SK-N-SH (cell line): Measurements from ENCODE around the gene MYO7A. TPM values are rescaled to one million over a fixed set of nuclear protein-coding genes. Genes with fewer than 3 reads are reported as not detected.

Source experiments
- CTCF ChIA-PET: fragments of 300-600, 350-600 bp; formaldehyde crosslinking; extraction: SDS; loops from one replicate; lab custom pipeline; 2021; lab: Yijun Ruan, JAX
- POLR2A ChIA-PET: fragments of 350-600 bp; sonication (Branson Sonifier 250); formaldehyde crosslinking; extraction: SDS; loops from one replicate; lab custom pipeline; 2020; ENCODE audit warnings: antibody characterized with exemption, inconsistent platforms; lab: Yijun Ruan, JAX
- DNase-seq: peaks from one replicate; pipeline ENCODE4 v3.0.0; 2012
- H2AFZ ChIP-seq: fragments of 200-600 bp; sonication (generic); 2 replicates; pipeline ENCODE4 v1.8.1; 2016; ENCODE audit warnings: antibody characterized with exemption, mild to moderate bottlenecking, low read depth
- H3F3A ChIP-seq: fragments of 200-600 bp; sonication (generic); replicated peaks from 2 replicates; pipeline ENCODE3; 2016; ENCODE audit warnings: antibody characterized with exemption, mild to moderate bottlenecking; ENCODE audit not compliant: insufficient read depth
- H3K27ac ChIP-seq, 2 experiments: fragments of 200-500 bp in 1 of 2; fragments of 200-600 bp in 1 of 2; sonication (Bioruptor generic) in 1 of 2; sonication (generic), shearing (Covaris generic) in 1 of 2; 2 replicates each; pipeline versions ENCODE4 v1.5.1 to v1.6.1; 2014 to 2016; ENCODE audit warnings: low read depth in 2 of 2, inconsistent platforms in 1 of 2, low read length in 1 of 2, mild to moderate bottlenecking in 1 of 2, mixed read lengths in 1 of 2
- H3K27me3 ChIP-seq: fragments of 200-600 bp; sonication (generic), shearing (Covaris generic); 2 replicates; pipeline ENCODE4 v1.6.1; 2016; ENCODE audit warnings: mixed run types; ENCODE audit not compliant: insufficient read depth
- H3K36me3 ChIP-seq, 2 experiments: fragments of 200-500 bp in 1 of 2; fragments of 200-600 bp in 1 of 2; sonication (Bioruptor generic) in 1 of 2; sonication (generic) in 1 of 2; replicated peaks in 1 of 2; 2 replicates each; pipeline versions ENCODE3 to v1.5.1; 2014 to 2016; ENCODE audit warnings: low read length in 1 of 2, mild to moderate bottlenecking in 1 of 2; ENCODE audit not compliant: insufficient read depth in 2 of 2, control insufficient read depth in 1 of 2
- H3K4me1 ChIP-seq, 2 experiments: fragments of 200-500 bp in 1 of 2; fragments of 200-600 bp in 1 of 2; sonication (Bioruptor generic) in 1 of 2; sonication (generic), shearing (Covaris generic) in 1 of 2; 2 replicates each; pipeline versions ENCODE4 v1.5.1 to v1.6.1; 2014 to 2016; ENCODE audit warnings: low read depth in 1 of 2, low read length in 1 of 2, mixed run types in 1 of 2; ENCODE audit not compliant: insufficient read depth in 2 of 2, control insufficient read depth in 1 of 2
- H3K4me2 ChIP-seq: fragments of 200-600 bp; sonication (generic), shearing (Covaris generic); 2 replicates; pipeline ENCODE4 v1.6.1; 2017; ENCODE audit warnings: mixed run types
- H3K4me3 ChIP-seq, 2 experiments: fragments of 200-500 bp in 1 of 2; fragments of 200-600 bp in 1 of 2; sonication (Bioruptor generic) in 1 of 2; sonication (generic), shearing (Covaris generic) in 1 of 2; 2 replicates each; pipeline versions ENCODE4 v1.5.1 to v1.8.1; 2014 to 2016; ENCODE audit warnings: low read depth in 2 of 2, inconsistent platforms in 1 of 2, low read length in 1 of 2, mild to moderate bottlenecking in 1 of 2, mixed read lengths in 1 of 2, moderate library complexity in 1 of 2
- H3K79me2 ChIP-seq: fragments of 200-600 bp; sonication (generic); 2 replicates; pipeline ENCODE4 v1.8.1; 2017; ENCODE audit warnings: mild to moderate bottlenecking; ENCODE audit not compliant: insufficient read depth
- H3K9ac ChIP-seq: fragments of 200-600 bp; sonication (generic); 2 replicates; pipeline ENCODE4 v1.6.1; 2017; ENCODE audit warnings: mixed run types
- H3K9me2 ChIP-seq: fragments of 200-600 bp; sonication (generic); 2 replicates; pipeline ENCODE4 v1.6.1; 2017; ENCODE audit warnings: mixed run types
- H3K9me3 ChIP-seq: fragments of 200-600 bp; sonication (generic); 2 replicates; pipeline ENCODE4 v1.6.1; 2017; ENCODE audit warnings: mixed run types, mild to moderate bottlenecking, moderate library complexity
- H4K20me1 ChIP-seq: fragments of 200-600 bp; sonication (generic); 2 replicates; pipeline ENCODE4 v1.6.1; 2017; ENCODE audit warnings: mild to moderate bottlenecking, mixed run types; ENCODE audit not compliant: insufficient read depth
- CTCF ChIP-seq: fragments of 200-600 bp; sonication (generic); IDR thresholded peaks from 2 replicates; pipeline ENCODE4 v1.6.1; 2017; ENCODE audit warnings: antibody characterized with exemption, mild to moderate bottlenecking, moderate library complexity
- FOXJ3 ChIP-seq: sonication (generic); formaldehyde crosslinking; IDR thresholded peaks from 2 replicates; pipeline ENCODE4 v1.5.1; 2020; ENCODE audit warnings: mild to moderate bottlenecking, missing genetic modification reagents
- MXI1 ChIP-seq: IDR thresholded peaks from 2 replicates; pipeline ENCODE4 v1.6.1; 2012; ENCODE audit warnings: mild to moderate bottlenecking, low read depth, low read length, improper control_type of control experiment
- PBX3 ChIP-seq: IDR thresholded peaks from 2 replicates; pipeline ENCODE4; 2012
- POLR2AphosphoS5 ChIP-seq: IDR thresholded peaks from 2 replicates; pipeline ENCODE4 v1.6.1; 2012; ENCODE audit warnings: low read depth, low read length
- RAD21 ChIP-seq: IDR thresholded peaks from 2 replicates; pipeline ENCODE4 v1.6.1; 2012; ENCODE audit warnings: mild to moderate bottlenecking, low read length
- SIN3A ChIP-seq: IDR thresholded peaks from 2 replicates; pipeline ENCODE4 v1.6.1; 2012; ENCODE audit warnings: low read depth, mild to moderate bottlenecking, low read length, moderate library complexity, borderline replicate concordance
- SMC3 ChIP-seq: IDR thresholded peaks from 2 replicates; pipeline ENCODE4 v1.6.1; 2012; ENCODE audit warnings: low read depth, low read length, improper control_type of control experiment
- YY1 ChIP-seq: IDR thresholded peaks from 2 replicates; pipeline ENCODE4 v1.4.0; 2012; ENCODE audit warnings: low read depth, mild to moderate bottlenecking
- WGBS: methylation state at CpG from one replicate; pipeline ENCODE4 v1.1.6; 2017; ENCODE audit warnings: low lambda C conversion rate; 5-methylcytosine and 5-hydroxymethylcytosine counted together
- polyA plus RNA-seq, 3 experiments: library from polyadenylated mRNA; depleted of rRNA; stranded (reverse); fragments of >200 nt; gene quantifications; 2 replicates each; pipeline ENCODE4 v1.2.3, GENCODE V29; 2012

The MYO7A gene
- polyA plus RNA-seq, 1 of the 3 experiments (the other 2 are of a cell fraction), result 0.08 TPM

- no peak overlapping the region for H3K9ac ChIP-seq
These were observed 673 bp upstream of the MYO7A start for GRCh38 chr11:77127235-77127911.

More at GRCh38 chr11:77127235-77127911, 673 bp upstream of the MYO7A start:
- H3F3A ChIP-seq, result no peaks in the 10 kb centered on the region
- peak; percentile 89 for DNase-seq
- no peaks in the 10 kb centered on the region for H3K9me3 ChIP-seq
- H4K20me1 ChIP-seq, result no peaks in the 10 kb centered on the region
- H3K27me3 ChIP-seq, result no peaks in the 10 kb centered on the region
- H3K4me1 ChIP-seq, result peaks cover 0 to 42% of the 10 kb centered on the region in 2 experiments; a peak in 2 of 4 replicates
- no peaks in the 10 kb centered on the region for H3K79me2 ChIP-seq
- H3K9me2 ChIP-seq, result no peaks in the 10 kb centered on the region
- H3K36me3 ChIP-seq, result peaks cover 0 to 12% of the 10 kb centered on the region in 2 experiments
- H3K4me2 ChIP-seq, result peak overlapping the region; percentile 92
- H3K27ac ChIP-seq, result peak overlapping the region in 1 of 2 experiments; percentile 13; a peak in 1 of 4 replicates
- CTCF ChIA-PET, result interaction anchor here (0.6 to 12.2 kb wide), 69 partner anchors 9 to 525 kb away, joined by 3 to 270 read pairs (median 6); partner anchors contain the start of gene OMP
- TF ChIP-seq POLR2AphosphoS5 (0 out of 2 replicates have a peak, but pooled peaks have one; percentile 14), YY1 (no peak), FOXJ3 (CRISPR knock-in tag) (no peak), CTCF (peak; percentile 100), SMC3 (peak; percentile 78), RAD21 (peak; percentile 71), SIN3A (peak; percentile 42; the same call in 1 of the 2 replicates), PBX3 (no peak), MXI1 (no peak)
- H3K4me3 ChIP-seq, result peak overlapping the region; percentile 47 to 74
- H2AFZ ChIP-seq, result peak overlapping the region; percentile 77; the same call in 1 of the 2 replicates
- WGBS, result 12% methylated on average over 15 of the region's 27 CpGs
- POLR2A ChIA-PET, result interaction anchor here (0.9 to 1.9 kb wide), 2 partner anchors 36 to 59 kb away, joined by 3 to 7 read pairs; no protein-coding TSS in a partner anchor
